Ureter (tissue), 1 donor: Measurements from ENCODE around the gene DENND5A. TPM values are rescaled to one million over a fixed set of nuclear protein-coding genes. Genes with fewer than 3 reads are reported as not detected.
"Not testable (repeated sequence)": the region's sequence is repeated elsewhere in the genome, so short reads cannot be mapped to it uniquely, and the experiment has no call there.

Source experiments
- DNase-seq: peaks from one replicate; pipeline ENCODE4 v3.0.0-alpha.2; 2020; ENCODE audit warnings: low spot score
- total RNA-seq: library from RNA; stranded (reverse); gene quantifications from one replicate; pipeline ENCODE4 v1.2.4, GENCODE V29; 2023
- donor health status: DM: yes; HTN: yes; CAD: no.

The DENND5A gene
- total RNA-seq, 1 donor from 2014 or later, result 75.0 TPM

GRCh38 chr11:9177438-9178091, 87.6 kb downstream of the DENND5A start:
- DNase-seq, result no peak

DNA sequence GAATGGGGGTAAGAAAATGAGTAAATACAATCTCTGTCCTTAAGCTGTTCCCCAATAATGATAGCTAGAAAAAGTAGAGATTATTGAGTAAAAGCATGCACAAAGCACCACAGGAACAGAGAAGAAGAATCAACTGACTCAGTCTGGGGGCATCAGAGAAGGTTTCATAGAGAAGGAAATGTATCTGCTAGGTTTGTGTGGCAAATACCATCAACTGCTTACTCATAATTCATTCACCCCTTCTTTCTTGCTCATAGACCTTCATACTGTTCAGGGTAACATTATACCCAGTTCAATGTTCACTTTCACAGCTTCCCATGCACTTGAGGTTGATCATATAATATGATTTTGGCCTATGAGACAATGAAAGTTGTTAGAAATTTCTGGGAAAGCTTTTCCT, 88.6 kb downstream of the DENND5A start:
- DNase-seq, result no peak

DNA sequence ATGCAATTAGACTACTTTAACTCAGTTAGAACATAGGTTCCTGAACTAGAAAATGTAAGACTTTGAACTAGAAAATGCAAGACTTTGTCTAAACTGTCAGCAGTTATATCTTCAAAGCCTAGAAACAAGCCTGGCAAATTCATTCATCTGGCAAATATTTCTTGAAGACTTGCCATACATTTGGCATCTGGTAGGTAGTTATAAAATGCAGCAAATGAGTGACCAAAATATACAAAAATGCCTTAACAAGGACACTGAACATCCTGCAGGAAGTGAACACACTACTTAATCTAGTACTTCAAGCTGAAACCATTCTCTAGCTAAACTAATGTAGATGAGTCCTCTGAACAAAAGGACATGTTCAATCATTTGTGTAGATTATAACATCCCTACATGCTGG, 89.0 kb downstream of the DENND5A start:
- no peak for DNase-seq

- no peak for DNase-seq
Measured at GRCh38 chr11:9172389-9172788, 92.8 kb downstream of the DENND5A start.

GRCh38 chr11:9170450-9170849, 94.7 kb downstream of the DENND5A start:
- no peak for DNase-seq

DNA sequence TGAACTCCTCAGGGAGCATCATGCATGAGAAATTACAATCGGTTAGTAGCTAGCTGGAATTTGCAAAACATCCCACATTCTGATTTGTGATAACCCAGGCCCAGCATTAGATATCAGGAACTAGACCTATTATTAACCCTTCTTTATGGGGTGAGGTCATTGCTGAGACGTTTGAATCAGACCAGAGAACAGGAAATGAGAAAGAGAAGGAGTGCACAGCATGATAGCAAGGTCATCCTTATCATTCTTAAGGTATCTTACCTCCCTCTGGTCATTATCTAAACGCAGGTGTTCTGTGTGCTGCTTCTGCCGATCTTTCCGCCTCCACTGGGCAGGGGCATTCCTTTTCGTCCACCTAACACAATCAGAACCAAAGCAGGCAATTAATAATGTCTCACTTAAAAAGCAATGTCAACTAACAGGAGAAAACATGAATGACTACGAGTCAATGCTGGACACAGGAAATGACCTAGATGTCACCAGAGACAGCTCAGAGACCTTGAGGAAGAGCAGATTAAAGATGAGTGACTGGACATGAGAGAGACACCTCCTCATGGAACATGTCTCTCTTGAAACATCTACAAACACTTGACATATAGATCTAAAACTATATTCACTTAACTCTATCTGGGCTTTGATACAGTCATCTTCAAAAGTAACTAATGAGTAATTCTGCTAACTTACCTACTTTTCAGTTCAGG, 95.4 kb downstream of the DENND5A start:
- DNase-seq, result no peak

DNA sequence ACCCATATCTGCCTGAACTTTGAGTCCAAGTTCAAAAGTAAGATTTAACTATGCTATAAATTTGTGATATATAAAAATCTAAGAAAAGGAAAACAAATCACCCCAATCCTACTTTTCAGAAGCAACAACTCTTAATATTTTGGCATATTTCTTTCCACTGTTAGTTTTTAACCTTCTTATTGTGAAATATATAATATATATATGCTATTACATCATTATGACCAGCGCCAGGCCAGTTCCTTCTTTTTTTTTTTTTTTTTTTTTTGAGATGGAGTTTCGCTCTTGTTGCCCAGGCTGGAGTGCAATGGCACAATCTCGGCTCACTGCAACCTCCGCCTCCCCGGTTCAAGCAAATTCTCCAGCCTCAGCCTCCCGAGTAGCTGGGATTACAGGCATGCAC, 103.2 kb downstream of the DENND5A start:
- DNase-seq, result not testable (repeated sequence)

DNA sequence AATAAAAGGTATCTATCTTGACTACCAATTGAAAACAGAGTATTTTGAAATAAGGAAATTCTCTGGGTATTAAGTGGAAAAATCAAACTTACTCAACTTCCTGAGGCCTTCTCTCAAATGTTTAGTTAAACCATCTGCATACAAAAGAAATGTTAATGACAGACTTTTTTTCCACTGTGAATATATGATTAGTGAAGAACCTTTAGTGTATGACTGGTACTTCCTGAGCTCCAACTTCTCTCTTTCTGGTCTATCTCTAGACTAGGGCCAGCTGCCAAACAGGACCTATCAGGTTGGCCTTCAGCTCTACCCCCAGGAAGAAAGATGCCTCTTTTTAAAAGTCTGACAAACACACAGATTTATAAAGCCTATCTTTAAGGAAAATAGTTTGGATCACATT, 105.0 kb downstream of the DENND5A start:
- no peak for DNase-seq

DNA sequence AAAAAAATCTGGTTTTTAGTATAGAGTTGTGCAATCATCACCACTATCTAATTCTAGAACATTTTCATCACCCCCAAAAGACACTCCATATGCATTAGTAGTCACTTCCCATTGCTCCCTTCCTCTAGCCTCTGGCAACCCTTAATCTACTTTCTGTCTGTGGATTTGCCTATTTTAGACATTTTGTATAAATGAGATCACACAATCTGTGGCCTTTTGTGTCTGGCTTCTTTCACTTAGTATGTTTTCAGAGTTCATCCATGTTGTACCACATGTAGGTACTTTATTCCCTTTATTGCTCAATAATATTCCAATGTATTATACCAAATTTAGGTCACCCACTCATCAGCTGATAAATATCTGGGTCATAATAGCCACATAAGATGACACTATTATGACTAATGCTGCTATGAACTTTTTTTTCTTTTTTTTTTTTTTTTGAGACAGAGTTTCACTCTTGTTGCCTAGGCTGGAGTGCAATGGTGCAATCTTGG, 106.2 kb downstream of the DENND5A start:
- DNase-seq, result no peak

DNA sequence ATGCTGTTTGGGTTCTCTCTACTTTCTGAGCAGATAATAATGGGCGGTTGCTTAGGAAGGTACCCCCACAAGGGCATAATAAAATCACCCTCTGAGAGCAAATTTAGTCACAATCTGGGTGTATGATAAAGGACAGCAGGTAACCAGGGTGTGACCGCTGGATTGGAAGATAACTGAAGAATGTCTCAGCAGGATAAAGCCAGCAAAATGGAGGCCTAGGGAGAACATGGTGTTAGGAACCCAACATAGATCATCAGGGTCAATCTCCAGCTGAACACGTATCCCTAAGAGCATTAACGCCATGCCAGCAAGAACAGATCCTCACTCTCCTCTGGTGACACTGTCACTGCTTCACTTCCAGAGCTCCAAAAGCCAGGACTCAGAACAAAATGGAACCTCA, 109.2 kb downstream of the DENND5A start:
- no peak for DNase-seq

GRCh38 chr11:9153651-9154050, 111.5 kb downstream of the DENND5A start:
- no peak for DNase-seq

- no peak for DNase-seq
Measured at GRCh38 chr11:9151631-9152030, 113.5 kb downstream of the DENND5A start.

- DNase-seq, result no peak
Measured at GRCh38 chr11:9150926-9151325, 114.2 kb downstream of the DENND5A start.

- no peak for DNase-seq
Measured at GRCh38 chr11:9150501-9150900, 114.6 kb downstream of the DENND5A start.

DNA sequence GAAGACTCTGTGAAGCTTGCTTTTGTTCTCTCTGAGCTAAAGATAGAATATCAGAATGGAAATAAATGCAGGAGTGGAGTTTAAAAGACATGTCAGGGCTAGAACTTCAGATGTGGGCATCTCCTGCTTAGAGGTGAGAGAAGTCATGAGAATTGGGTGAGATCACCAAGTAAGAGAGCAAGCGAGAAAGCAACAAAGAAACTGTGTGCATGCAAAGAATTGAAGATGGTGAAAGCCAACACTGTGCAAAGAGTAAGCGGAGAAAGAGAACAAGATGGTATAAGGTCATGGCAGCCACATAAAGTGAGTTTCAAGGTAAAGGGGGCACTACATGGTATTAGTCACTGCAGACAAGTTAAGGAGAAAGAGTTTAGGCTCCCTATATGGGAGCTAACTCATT, 116.4 kb downstream of the DENND5A start:
- no peak for DNase-seq

DNA sequence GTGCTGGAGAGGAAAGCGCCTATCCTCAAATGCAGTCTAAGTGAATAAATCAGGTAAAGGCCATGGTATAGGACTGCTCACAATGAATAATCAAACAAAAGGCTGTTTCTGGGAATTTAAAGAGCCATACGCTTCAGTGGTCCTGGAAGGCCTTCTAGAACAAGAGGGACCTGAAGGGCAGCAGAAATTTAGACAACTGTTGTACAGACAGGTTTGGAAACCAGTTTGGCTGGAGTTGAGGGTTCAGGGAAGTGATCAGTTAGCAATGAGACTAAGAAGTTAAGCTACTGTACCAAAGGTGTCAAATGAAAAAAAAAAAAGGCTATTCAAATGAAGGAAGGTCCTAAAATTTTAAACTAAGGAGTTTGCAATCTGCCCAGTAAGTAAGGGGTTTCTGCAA, 117.1 kb downstream of the DENND5A start:
- DNase-seq, result peak; percentile 58

DNA sequence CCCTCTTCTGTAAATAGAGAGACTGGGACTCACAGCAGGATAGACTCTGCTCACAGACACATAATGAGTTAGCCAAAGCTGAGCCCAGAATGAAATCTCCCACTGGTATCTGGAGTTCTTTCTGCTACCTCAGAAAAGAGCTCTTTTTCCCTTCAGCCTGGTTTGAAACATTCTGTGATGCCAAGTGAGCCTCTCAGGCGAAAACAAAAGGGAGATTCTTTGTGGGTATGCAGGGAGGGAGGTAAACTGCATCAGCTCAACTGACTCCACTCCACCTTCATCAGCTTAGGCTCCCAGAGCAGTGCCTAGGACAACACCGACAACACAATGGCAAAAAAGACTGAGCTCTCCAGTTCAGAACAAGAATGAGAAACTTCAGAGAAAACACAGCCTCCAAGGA, 118.7 kb downstream of the DENND5A start:
- DNase-seq, result no peak

DNA sequence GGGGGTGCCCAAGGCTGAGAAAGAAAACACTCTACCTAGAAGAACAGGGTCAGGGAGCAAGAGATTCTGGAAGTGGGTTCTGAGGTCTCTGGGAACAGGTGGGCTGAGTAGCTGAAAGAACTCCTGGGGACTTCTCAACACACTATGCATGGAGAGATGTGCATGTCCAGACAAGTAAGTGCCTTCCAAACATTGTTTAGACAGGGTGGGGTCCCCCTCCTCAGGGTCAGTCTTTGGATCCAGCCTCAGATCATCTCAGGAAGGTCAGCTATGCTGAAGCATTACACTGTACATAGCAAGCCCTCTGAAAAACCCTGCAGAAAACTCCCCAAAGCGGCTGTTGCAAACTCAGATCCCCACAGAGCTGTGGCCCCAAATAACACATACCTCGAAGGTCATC, 119.9 kb downstream of the DENND5A start:
- DNase-seq, result no peak

DNA sequence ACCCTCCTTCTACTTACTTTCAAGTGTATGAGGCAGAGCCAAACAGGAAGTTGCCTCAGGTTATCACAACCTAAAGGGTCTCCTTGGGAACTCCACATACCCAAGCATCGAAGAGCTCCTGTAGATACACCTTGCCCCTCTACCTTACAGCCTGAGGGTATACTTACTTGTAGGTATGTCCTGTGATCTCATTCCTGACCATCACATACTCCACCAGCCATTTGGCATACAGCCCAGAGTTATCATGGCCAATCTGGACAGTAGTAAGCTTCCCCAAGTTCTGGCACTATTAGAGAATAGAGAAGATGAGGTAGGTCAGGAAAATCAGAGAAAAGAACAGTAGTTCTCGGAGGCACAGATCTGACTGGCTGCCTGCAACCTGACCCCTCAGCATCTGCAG, 120.3 kb downstream of the DENND5A start:
- no peak for DNase-seq

GRCh38 chr11:9143721-9144120, 121.4 kb downstream of the DENND5A start:
- DNase-seq, result no peak

GRCh38 chr11:9142732-9143131, 122.4 kb downstream of the DENND5A start:
- no peak for DNase-seq

DNA sequence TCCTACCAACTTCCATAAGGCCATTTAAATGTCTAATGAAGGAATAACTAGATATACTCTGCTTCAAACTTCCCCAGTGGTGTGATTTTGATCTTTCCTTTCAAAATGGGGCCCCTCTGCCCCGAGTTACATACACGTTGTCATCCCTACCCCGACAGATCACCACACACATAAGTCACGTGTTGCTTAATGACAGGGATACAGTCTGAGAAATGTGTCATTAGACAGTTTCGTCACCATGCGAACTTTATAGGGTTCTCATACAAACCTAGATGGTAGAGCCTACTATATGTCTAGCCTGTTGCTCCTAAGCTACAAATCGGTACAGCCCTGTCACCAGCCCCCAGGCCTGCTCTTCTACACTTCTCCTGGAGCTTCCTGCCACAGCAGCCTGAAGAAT, 124.0 kb downstream of the DENND5A start:
- no peak for DNase-seq

- no peak for DNase-seq
Measured at GRCh38 chr11:9139628-9140357, 125.4 kb downstream of the DENND5A start.
